GM12801 (cell line): ENCODE measurements around the gene GATC.

Experiments used
- TF ChIP-seq, protein P1 (sequence below): IDR thresholded peaks from one replicate; pipeline ENCODE4 v1.5.1; 2011; ENCODE audit warnings: control low read depth; ENCODE audit not compliant: insufficient read length; ENCODE audit errors: extremely low read depth

Gene GATC

DNA sequence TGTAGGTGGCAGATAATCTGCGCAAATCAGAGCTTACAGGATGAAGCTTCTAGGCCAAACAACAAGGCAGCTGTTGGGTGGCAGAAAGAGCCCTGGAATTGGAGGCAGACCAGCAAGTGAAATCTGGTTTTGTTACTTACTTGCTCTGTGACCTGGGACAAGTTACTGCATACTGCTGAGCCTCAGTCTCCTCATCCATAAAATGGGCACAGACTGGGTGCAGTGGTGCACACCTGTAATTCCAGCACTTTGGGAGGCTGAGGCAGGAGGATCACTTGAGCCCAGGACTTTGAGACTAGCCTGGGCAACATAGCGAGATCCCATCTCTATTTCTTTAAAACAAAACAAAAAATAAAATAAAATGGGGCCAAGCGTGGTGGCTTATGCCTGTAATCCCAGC lies 39.7 kb upstream of the GATC start:
- TF ChIP-seq, protein P1, sequence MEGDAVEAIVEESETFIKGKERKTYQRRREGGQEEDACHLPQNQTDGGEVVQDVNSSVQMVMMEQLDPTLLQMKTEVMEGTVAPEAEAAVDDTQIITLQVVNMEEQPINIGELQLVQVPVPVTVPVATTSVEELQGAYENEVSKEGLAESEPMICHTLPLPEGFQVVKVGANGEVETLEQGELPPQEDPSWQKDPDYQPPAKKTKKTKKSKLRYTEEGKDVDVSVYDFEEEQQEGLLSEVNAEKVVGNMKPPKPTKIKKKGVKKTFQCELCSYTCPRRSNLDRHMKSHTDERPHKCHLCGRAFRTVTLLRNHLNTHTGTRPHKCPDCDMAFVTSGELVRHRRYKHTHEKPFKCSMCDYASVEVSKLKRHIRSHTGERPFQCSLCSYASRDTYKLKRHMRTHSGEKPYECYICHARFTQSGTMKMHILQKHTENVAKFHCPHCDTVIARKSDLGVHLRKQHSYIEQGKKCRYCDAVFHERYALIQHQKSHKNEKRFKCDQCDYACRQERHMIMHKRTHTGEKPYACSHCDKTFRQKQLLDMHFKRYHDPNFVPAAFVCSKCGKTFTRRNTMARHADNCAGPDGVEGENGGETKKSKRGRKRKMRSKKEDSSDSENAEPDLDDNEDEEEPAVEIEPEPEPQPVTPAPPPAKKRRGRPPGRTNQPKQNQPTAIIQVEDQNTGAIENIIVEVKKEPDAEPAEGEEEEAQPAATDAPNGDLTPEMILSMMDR = no peak

DNA sequence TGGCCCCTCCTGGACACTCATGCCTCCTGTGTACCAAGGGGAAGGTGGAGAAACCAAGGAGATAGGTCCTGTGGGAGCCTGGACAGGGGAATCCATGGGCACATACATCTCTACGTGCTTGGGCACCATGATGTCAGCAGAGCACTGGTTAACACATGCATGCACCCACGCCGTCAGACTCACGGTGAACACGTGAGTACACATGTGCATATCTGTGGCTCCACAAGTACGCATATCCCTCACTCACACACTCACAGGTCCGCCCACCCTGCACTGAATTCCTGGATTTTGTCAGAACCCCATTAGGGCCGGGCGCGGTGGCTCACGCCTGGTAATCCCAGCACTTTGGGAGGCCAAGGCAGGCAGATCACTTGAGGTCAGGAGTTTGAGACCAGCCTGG lies 37.5 kb upstream of the GATC start:
- TF ChIP-seq, protein P1 = no peak

DNA sequence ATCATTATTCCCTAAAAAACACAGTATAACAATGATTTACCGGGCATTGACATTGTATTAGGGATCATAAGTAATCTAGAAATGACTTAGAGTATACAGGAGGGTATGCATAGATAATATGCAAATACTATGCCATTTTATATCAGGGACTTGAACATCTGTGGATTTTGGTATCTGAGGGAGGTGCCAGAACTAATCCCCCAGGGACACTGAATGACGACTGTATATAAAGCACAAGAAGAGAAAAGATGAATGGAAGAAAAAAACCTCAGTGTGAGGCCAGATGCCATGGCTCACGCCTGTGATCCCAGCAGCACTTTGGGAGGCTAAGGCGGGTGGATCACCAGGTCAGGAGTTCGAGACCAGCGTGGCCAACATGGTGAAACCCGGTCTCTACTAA lies 33.8 kb upstream of the GATC start:
- TF ChIP-seq, protein P1 = no peak

DNA sequence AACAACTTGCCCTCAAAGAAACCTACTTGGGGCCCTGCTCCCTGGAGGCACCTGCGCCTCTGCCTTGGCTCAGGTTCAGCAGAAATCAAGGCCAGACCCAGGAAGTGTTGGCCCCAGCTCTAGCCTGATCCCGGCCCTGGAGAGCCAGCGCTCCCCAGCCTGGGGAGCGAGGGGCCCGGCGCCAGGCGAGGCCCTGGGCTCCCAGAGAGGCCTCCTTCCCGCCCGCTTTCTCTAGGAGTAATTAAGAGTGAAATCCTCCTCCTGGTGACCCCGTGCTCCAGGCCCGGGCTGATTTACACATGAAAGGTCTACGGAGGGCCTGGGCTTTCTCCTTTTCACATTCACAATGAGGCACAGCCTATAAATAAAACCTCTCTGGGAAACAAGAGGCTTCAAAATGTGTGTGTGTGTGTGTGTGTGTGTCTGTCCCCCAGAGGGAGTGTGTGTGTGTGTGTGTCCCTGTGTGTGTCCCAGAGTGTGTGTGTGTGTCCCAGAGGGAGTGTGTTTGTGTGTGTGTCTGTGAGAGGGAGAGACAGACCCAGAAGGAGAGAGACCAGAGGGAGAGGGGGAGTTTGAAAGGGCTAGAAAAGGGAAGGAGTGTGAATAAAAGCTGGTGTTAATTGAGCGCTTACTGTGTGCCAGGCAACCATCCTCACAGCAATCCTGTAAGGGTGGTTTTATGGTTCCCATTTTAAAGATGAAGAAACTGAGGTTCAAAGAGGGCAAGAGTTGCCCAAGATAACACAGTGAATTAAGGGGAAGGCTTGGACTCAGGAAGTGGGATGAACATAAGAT lies 32.1 kb upstream of the GATC start:
- TF ChIP-seq, protein P1 = no peak

DNA sequence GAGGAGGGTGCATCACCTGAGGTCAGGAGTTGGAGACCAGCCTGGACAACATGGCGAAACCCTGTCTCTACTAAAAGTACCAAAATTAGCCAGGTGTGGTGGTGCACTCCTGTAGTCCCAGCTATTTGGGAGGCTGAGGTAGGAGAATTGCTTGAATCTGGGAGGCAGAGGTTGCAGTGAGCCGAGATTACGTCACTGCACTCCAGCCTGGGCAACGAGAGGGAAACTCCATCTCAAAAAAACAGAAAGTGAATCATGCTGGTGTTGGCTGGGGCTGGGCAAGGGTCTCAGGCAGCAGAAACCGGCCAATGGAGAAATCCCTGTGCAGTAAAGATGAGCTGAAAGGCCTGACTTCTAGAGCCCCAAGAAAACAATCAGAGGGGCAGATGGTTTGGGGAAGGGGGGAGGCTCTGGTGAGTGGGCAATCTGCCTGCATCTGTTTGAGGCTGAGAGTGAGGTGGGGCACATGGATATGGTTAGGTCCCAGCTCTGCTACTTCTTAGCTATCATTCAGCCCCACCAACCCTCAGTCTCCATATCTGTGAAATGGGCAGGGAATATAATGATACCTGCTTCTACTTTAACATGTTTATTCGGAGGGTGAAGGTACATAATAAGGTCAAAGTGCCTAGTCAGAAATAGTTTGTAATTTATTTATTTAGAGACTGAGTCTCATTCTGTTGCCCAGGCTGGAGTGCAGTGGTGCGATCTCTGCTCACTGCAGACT lies 29.6 kb upstream of the GATC start:
- TF ChIP-seq, protein P1 = no peak

DNA sequence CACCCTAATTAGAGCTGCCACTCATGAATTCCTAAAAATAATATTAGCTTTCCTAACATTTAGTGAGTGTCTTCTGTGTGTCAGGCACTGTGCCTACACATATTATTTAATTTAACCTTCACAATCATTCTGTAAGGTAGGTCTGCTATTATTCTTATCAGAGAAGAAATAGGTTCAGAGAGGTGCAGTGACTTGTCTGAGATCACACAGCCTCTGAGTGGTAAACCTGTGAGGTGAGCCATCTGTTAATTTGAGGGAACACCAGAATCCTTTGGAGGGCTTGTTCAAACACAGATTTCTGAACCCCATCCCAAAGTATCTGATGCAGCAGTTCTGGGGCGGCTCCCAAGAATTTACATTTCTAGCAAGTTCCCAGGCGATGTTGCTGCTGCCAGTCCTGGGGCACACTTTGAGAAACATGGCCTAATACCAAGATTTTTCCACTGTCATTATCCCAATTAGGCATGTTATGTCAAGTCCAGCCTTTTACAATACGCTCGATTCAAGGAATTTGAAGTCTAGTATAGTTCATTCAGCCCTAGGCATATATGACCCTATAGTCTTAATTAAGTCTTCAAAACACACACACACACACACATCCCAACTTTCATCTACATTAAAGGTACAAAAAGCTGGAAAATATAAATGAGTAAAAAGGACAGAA lies 28.2 kb upstream of the GATC start:
- TF ChIP-seq, protein P1 = no peak

DNA sequence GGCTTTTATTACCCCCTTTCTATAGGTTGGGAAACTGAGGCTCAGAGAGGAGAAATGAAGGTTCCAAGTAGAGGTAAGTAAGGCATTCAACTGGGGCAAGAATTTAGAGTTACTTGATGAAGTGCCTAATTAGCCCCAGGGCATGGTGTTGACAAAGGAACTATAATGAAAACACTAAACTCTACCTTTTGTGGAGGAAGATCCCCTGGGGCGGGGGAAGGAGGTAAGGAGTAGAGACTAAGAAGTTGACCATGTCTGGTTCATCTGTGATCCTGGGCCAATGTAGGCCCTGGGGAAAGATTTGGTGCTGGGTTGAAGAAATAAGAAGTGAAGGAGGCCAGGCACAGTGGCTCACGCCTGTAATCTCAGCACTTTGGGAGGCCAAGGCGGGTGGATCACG lies 24.5 kb upstream of the GATC start:
- TF ChIP-seq, protein P1 = no peak
